AG04450 (cell line): ENCODE results near the gene PGAP6. TPM values are rescaled to one million over a fixed set of nuclear protein-coding genes. Genes with fewer than 3 reads are reported as not detected.
A peak's percentile ranks its signal among the peaks of the same experiment; 100 is the strongest.

Experiments used
- CTCF ChIA-PET: fragments of 300-600, 350-600 bp; formaldehyde crosslinking; extraction: SDS; loops from one replicate; lab custom pipeline; 2022; ENCODE audit warnings: antibody characterized with exemption, inconsistent platforms; lab: Charles Lee
- POLR2A ChIA-PET: fragments of 350-600 bp; formaldehyde crosslinking; extraction: SDS; loops from one replicate; lab custom pipeline; 2021; ENCODE audit warnings: antibody characterized with exemption, inconsistent platforms; lab: Yijun Ruan, JAX
- DNase-seq: peaks from one replicate; pipeline ENCODE4 v3.0.0-alpha.2; 2011; ENCODE audit warnings: low read depth, low spot score
- H3K27ac ChIP-seq: one replicate; pipeline ENCODE4 v1.5.1; 2012; ENCODE audit warnings: low read depth, low read length, control low read depth
- H3K27me3 ChIP-seq: one replicate; pipeline ENCODE4 v1.6.0; 2012; ENCODE audit warnings: low read length; ENCODE audit not compliant: control insufficient read depth, insufficient read depth
- H3K4me3 ChIP-seq: 2 replicates; pipeline ENCODE4 v1.5.1; 2011; ENCODE audit warnings: mild to moderate bottlenecking, low read depth, low read length, control low read depth
- H3K9me3 ChIP-seq: 2 replicates; pipeline ENCODE4 v1.5.1; 2012; ENCODE audit warnings: low read length; ENCODE audit not compliant: control insufficient read depth, insufficient read depth
- CTCF ChIP-seq: IDR thresholded peaks from 2 replicates; pipeline ENCODE4 v1.5.1; 2011; ENCODE audit warnings: low read depth, low read length, control low read depth, inconsistent platforms
- polyA plus RNA-seq: library from polyadenylated mRNA; depleted of rRNA; stranded (reverse); fragments of >200 nt; gene quantifications from 2 replicates; pipeline ENCODE4 v1.2.3, GENCODE V29; 2011

The PGAP6 gene
- polyA plus RNA-seq, 1 experiment = 40.8 TPM

GRCh38 chr16:383326-384051, 1.7 kb upstream of the PGAP6 start:
- CTCF ChIA-PET = no interaction called here
- Histone ChIP-seq H3K9me3 (no peaks in the 10 kb centered on the region; the same call in 1 of the 2 replicates), H3K27me3 (no peaks in the 10 kb centered on the region), H3K4me3 (no peak overlapping the region; the same call in 1 of the 2 replicates), H3K27ac (no peak overlapping the region)
- TF ChIP-seq CTCF = no peak
- POLR2A ChIA-PET = no interaction called here
- no peak for DNase-seq

GRCh38 chr16:381012-381788, 578 bp downstream of the PGAP6 start:
- Histone ChIP-seq H3K27ac (no peak overlapping the region), H3K9me3 (no peaks in the 10 kb centered on the region; the same call in 1 of the 2 replicates), H3K4me3 (peak overlapping the region; percentile 75), H3K27me3 (no peaks in the 10 kb centered on the region)
- POLR2A ChIA-PET = interaction anchor here (0.6 to 1.7 kb wide), 2 partner anchors 11 to 14 kb away, joined by 3 to 7 read pairs; partner anchors contain the start of gene MRPL28
- no peak for DNase-seq
- CTCF ChIA-PET = no interaction called here
- TF ChIP-seq CTCF = no peak

- ChIA-PET POLR2A (interaction anchor here (0.6 to 1.7 kb wide), 2 partner anchors 10 to 14 kb away, joined by 3 to 7 read pairs; partner anchors contain the start of gene MRPL28), CTCF (interaction anchor here (0.5 kb wide), 1 partner anchor 217 kb away, joined by 3 read pairs; no protein-coding TSS in a partner anchor)
- TF ChIP-seq CTCF = no peak
- Histone ChIP-seq H3K27me3 (no peaks in the 10 kb centered on the region), H3K27ac (no peak overlapping the region), H3K4me3 (peak overlapping the region; percentile 75), H3K9me3 (no peaks in the 10 kb centered on the region; the same call in 1 of the 2 replicates)
- DNase-seq = no peak
Measured at GRCh38 chr16:380762-381011, 1.1 kb downstream of the PGAP6 start.

- CTCF ChIA-PET = interaction anchor here (0.5 kb wide), 1 partner anchor 217 kb away, joined by 3 read pairs; no protein-coding TSS in a partner anchor
Measured at GRCh38 chr16:379961-380761, 1.6 kb downstream of the PGAP6 start.

More at GRCh38 chr16:379961-380761, 1.6 kb downstream of the PGAP6 start:
- TF ChIP-seq CTCF = no peak
- no peaks in the 10 kb centered on the region for H3K27me3 ChIP-seq
- H3K27ac ChIP-seq = no peak overlapping the region
- peak overlapping the region; percentile 75 for H3K4me3 ChIP-seq
- DNase-seq = no peak
- POLR2A ChIA-PET = interaction anchor here (0.6 to 1.7 kb wide), 2 partner anchors 9 to 15 kb away, joined by 3 to 7 read pairs; partner anchors contain the start of gene MRPL28
- no peaks in the 10 kb centered on the region; the same call in 1 of the 2 replicates for H3K9me3 ChIP-seq
